Myocyte (in vitro differentiated cells): ENCODE results near the gene MEDAG. TPM values are rescaled to one million over a fixed set of nuclear protein-coding genes. Genes with fewer than 3 reads are reported as not detected.
A peak's percentile ranks its signal among the peaks of the same experiment; 100 is the strongest.

Source experiments
- DNase-seq: peaks from one replicate; pipeline ENCODE4 v3.0.0-alpha.2; 2012; ENCODE audit warnings: low read depth
- total RNA-seq: library from RNA; depleted of rRNA; stranded (reverse); fragments of >200 nt; gene quantifications from 2 replicates; pipeline ENCODE4 v1.2.3, GENCODE V29; 2014

The MEDAG gene
- total RNA-seq, 1 donor from 2014 or later = 2.6 TPM

- peak; percentile 82 for DNase-seq
Measured at GRCh38 chr13:30872685-30873461, 33.2 kb upstream of the MEDAG start.

GRCh38 chr13:30873499-30873898, 32.6 kb upstream of the MEDAG start:
- no peak for DNase-seq

- no peak for DNase-seq
Measured at GRCh38 chr13:30874111-30874510, 32.0 kb upstream of the MEDAG start.

GRCh38 chr13:30874561-30874960, 31.5 kb upstream of the MEDAG start:
- DNase-seq = no peak

GRCh38 chr13:30877335-30877734, 28.7 kb upstream of the MEDAG start:
- no peak for DNase-seq

- DNase-seq = peak; percentile 58
Measured at GRCh38 chr13:30880151-30880855, 25.8 kb upstream of the MEDAG start.

- DNase-seq = peak; percentile 92
Measured at GRCh38 chr13:30880856-30881155, 25.3 kb upstream of the MEDAG start.

- no peak for DNase-seq
Measured at GRCh38 chr13:30881191-30881651, 24.9 kb upstream of the MEDAG start.

- DNase-seq = peak; percentile 43
Measured at GRCh38 chr13:30882026-30882850, 23.8 kb upstream of the MEDAG start.

GRCh38 chr13:30882996-30883766, 22.9 kb upstream of the MEDAG start:
- no peak for DNase-seq

GRCh38 chr13:30884543-30884942, 21.5 kb upstream of the MEDAG start:
- no peak for DNase-seq

GRCh38 chr13:30889196-30889690, 16.8 kb upstream of the MEDAG start:
- DNase-seq = no peak

- DNase-seq = peak; percentile 52
Measured at GRCh38 chr13:30892966-30893365, 13.1 kb upstream of the MEDAG start.

GRCh38 chr13:30895773-30896172, 10.3 kb upstream of the MEDAG start:
- DNase-seq = peak; percentile 79

- DNase-seq = no peak
Measured at GRCh38 chr13:30898070-30898469, 8.0 kb upstream of the MEDAG start.

- DNase-seq = peak; percentile 62
Measured at GRCh38 chr13:30898678-30899241, 7.3 kb upstream of the MEDAG start.

GRCh38 chr13:30900436-30900835, 5.6 kb upstream of the MEDAG start:
- DNase-seq = no peak

- no peak for DNase-seq
Measured at GRCh38 chr13:30900952-30901749, 4.9 kb upstream of the MEDAG start.

GRCh38 chr13:30904043-30904442, 2.0 kb upstream of the MEDAG start:
- no peak for DNase-seq
